HepG2 (cell line): ENCODE measurements around the gene TRIM54. TPM values are rescaled to one million over a fixed set of nuclear protein-coding genes. Genes with fewer than 3 reads are reported as not detected.

Experiments used
- CBX2 ChIP-seq, 2 experiments: fragments of 200-600 bp in 1 of 2; sonication (generic); formaldehyde crosslinking in 1 of 2; IDR thresholded peaks; 2 replicates each; pipeline versions ENCODE4 v1.7.0 to v1.8.1; 2018 to 2022; ENCODE audit warnings: low read depth in 2 of 2, low read length in 1 of 2, mild to moderate bottlenecking in 1 of 2, missing genetic modification reagents in 1 of 2
- CREB1 ChIP-seq, 2 experiments: fragments of 450-650 bp in 1 of 2; IDR thresholded peaks; 2 replicates each; pipeline ENCODE4 v1.6.1; 2016 to 2017; ENCODE audit warnings: control low read depth in 1 of 2, mild to moderate bottlenecking in 1 of 2, missing compliant biosample characterization in 1 of 2, missing genetic modification characterization in 1 of 2
- CREBL2 ChIP-seq: sonication (generic); formaldehyde crosslinking; IDR thresholded peaks from 2 replicates; pipeline ENCODE4 v1.8.1; 2023; ENCODE audit warnings: missing genetic modification reagents, mild to moderate bottlenecking, borderline replicate concordance
- GZF1 ChIP-seq: sonication (generic); formaldehyde crosslinking; IDR thresholded peaks from 2 replicates; pipeline ENCODE4 v1.5.1; 2020; ENCODE audit warnings: mild to moderate bottlenecking, missing genetic modification reagents
- HMG20B ChIP-seq: conservative IDR thresholded peaks from 2 replicates; pipeline ENCODE4 v1.6.1; 2016; ENCODE audit warnings: missing genetic modification reagents, missing compliant biosample characterization
- HMGXB3 ChIP-seq: sonication (generic); formaldehyde crosslinking; IDR thresholded peaks from 2 replicates; pipeline ENCODE4 v1.4.0; 2020; ENCODE audit warnings: missing genetic modification reagents, borderline replicate concordance
- HOXA3 ChIP-seq: sonication (generic); formaldehyde crosslinking; IDR thresholded peaks from 2 replicates; pipeline ENCODE4 v1.5.0; 2020; ENCODE audit warnings: missing genetic modification reagents
- KLF13 ChIP-seq: sonication (generic); formaldehyde crosslinking; IDR thresholded peaks from 2 replicates; pipeline ENCODE4 v1.4.0; 2020; ENCODE audit warnings: mild to moderate bottlenecking, missing genetic modification reagents
- MIXL1 ChIP-seq: IDR thresholded peaks from 2 replicates; pipeline ENCODE4 v1.6.1; 2016
- MYC ChIP-seq: sonication (generic); formaldehyde crosslinking; IDR thresholded peaks from 2 replicates; pipeline ENCODE4 v1.9.0; 2021; ENCODE audit warnings: missing genetic modification reagents, borderline replicate concordance
- NPAS2 ChIP-seq: sonication (generic); formaldehyde crosslinking; IDR thresholded peaks from 2 replicates; pipeline ENCODE4 v1.8.0; 2022; ENCODE audit warnings: mild to moderate bottlenecking, missing genetic modification reagents, borderline replicate concordance
- RBAK ChIP-seq: sonication (generic); formaldehyde crosslinking; IDR thresholded peaks from 2 replicates; pipeline ENCODE4 v1.5.1; 2020; ENCODE audit warnings: mild to moderate bottlenecking, missing genetic modification reagents
- REL ChIP-seq: sonication (generic); formaldehyde crosslinking; conservative IDR thresholded peaks from 2 replicates; pipeline ENCODE4 v1.8.0; 2022; ENCODE audit warnings: mild to moderate bottlenecking, missing genetic modification reagents, moderate library complexity
- SAFB2 ChIP-seq: sonication (generic); formaldehyde crosslinking; IDR thresholded peaks from 2 replicates; pipeline ENCODE4 v1.5.1; 2020; ENCODE audit warnings: missing genetic modification reagents, low read depth, mild to moderate bottlenecking, borderline replicate concordance
- TARDBP ChIP-seq: sonication (generic); formaldehyde crosslinking; IDR thresholded peaks from 2 replicates; pipeline ENCODE4 v1.8.0; 2022; ENCODE audit warnings: mild to moderate bottlenecking, missing genetic modification reagents
- TSC22D2 ChIP-seq: sonication (generic); formaldehyde crosslinking; IDR thresholded peaks from 2 replicates; pipeline ENCODE4 v1.5.1; 2020; ENCODE audit warnings: missing genetic modification reagents, mild to moderate bottlenecking, borderline replicate concordance
- ZNF124 ChIP-seq: sonication (generic); formaldehyde crosslinking; IDR thresholded peaks from 2 replicates; pipeline ENCODE4 v1.4.0; 2020; ENCODE audit warnings: missing genetic modification reagents
- ZNF20 ChIP-seq: sonication (generic); formaldehyde crosslinking; IDR thresholded peaks from 2 replicates; pipeline ENCODE4 v1.4.0; 2020; ENCODE audit warnings: mild to moderate bottlenecking, moderate library complexity, missing genetic modification reagents
- ZNF652 ChIP-seq: IDR thresholded peaks from 2 replicates; pipeline ENCODE4 v1.6.1; 2016; ENCODE audit warnings: low read depth, borderline replicate concordance
- ZNF720 ChIP-seq: sonication (generic); formaldehyde crosslinking; IDR thresholded peaks from 2 replicates; pipeline ENCODE4 v1.4.0; 2020; ENCODE audit warnings: missing genetic modification reagents
- ZSCAN12 ChIP-seq: sonication (generic); formaldehyde crosslinking; IDR thresholded peaks from 2 replicates; pipeline ENCODE4 v1.9.0; 2021; ENCODE audit warnings: mild to moderate bottlenecking, missing genetic modification reagents
- polyA plus RNA-seq, 8 experiments: library from polyadenylated mRNA; depleted of rRNA in 3 of 8; stranded (reverse) in 7 of 8; unstranded in 1 of 8; fragments of >200 nt; fragmentation: Illumina TruSeq in 4 of 8; extraction: Trizol in 4 of 8; gene quantifications; 2 replicates each; pipeline versions ENCODE4 v1.2.1 to v1.2.3, GENCODE V29; 2011 to 2016; ENCODE audit warnings: low read depth in 4 of 8, missing spikeins in 1 of 8, mixed read lengths in 1 of 8; ENCODE audit not compliant: insufficient read depth in 1 of 8
- total RNA-seq, 5 experiments: library from RNA; depleted of rRNA; stranded (reverse); fragments of >200 nt; fragmentation: Illumina TruSeq; extraction: Trizol; gene quantifications; 2 replicates each; pipeline ENCODE4 v1.2.3, GENCODE V29; 2016; ENCODE audit warnings: low read depth in 1 of 5
- TF ChIP-seq, protein P1 (sequence below): IDR thresholded peaks from 2 replicates; pipeline ENCODE4 v1.6.1; 2012; ENCODE audit warnings: inconsistent platforms

TRIM54 gene
- total and polyA plus RNA-seq, 2 of the 13 experiments (the other 11 are each of a cell fraction or from before 2014, with no cell fraction given), result 0.07 to 0.13 TPM

- TF ChIP-seq NPAS2 (CRISPR knock-in tag) (no peak), ZNF20 (CRISPR knock-in tag) (no peak), HMG20B (CRISPR knock-in tag) (no peak), HMGXB3 (CRISPR knock-in tag) (no peak), HOXA3 (CRISPR knock-in tag) (peak; percentile 24; the same call in 1 of the 2 replicates), CREBL2 (peak; percentile 71; the same call in 1 of the 2 replicates), GZF1 (0 out of 2 replicates have a peak, but pooled peaks have one; percentile 18), KLF13 (CRISPR knock-in tag) (no peak), TARDBP (CRISPR knock-in tag) (no peak), TSC22D2 (no peak), RBAK (CRISPR knock-in tag) (no peak), ZNF124 (CRISPR knock-in tag) (no peak), MYC (CRISPR knock-in tag) (0 out of 2 replicates have a peak, but pooled peaks have one; percentile 39), CBX2 (IDR thresholded peaks at IDR 0.05; ENCODE audit: low read depth, low read length) (0 out of 2 replicates have a peak, but pooled peaks have one; percentile 69), CBX2 (CRISPR knock-in tag; IDR thresholded peaks at IDR 0.05; ENCODE audit: low read depth) (no peak), MIXL1 (no peak), ZNF720 (CRISPR knock-in tag) (no peak), ZNF652 (peak; percentile 65), CREB1 (IDR thresholded peaks at IDR 0.05) (no peak), CREB1 (CRISPR knock-in tag; IDR thresholded peaks at IDR 0.05) (no peak), ZSCAN12 (CRISPR knock-in tag) (no peak), REL (CRISPR knock-in tag) (0 out of 2 replicates have a peak, but pooled peaks have one; percentile 61), SAFB2 (CRISPR knock-in tag) (peak; percentile 40; the same call in 1 of the 2 replicates)
- TF ChIP-seq, protein P1, sequence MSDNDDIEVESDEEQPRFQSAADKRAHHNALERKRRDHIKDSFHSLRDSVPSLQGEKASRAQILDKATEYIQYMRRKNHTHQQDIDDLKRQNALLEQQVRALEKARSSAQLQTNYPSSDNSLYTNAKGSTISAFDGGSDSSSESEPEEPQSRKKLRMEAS, result peak; percentile 56
Observed at GRCh38 chr2:27264253-27264752, 17.9 kb upstream of the TRIM54 start (continued).
